GM15510 (cell line): ENCODE measurements around the gene CCDC54.

Source experiments
- POLR2A ChIP-seq: IDR thresholded peaks from 3 replicates; pipeline ENCODE4 v1.6.1; 2011; ENCODE audit warnings: borderline replicate concordance; ENCODE audit not compliant: insufficient read length; ENCODE audit errors: extremely low read depth

CCDC54 gene

DNA sequence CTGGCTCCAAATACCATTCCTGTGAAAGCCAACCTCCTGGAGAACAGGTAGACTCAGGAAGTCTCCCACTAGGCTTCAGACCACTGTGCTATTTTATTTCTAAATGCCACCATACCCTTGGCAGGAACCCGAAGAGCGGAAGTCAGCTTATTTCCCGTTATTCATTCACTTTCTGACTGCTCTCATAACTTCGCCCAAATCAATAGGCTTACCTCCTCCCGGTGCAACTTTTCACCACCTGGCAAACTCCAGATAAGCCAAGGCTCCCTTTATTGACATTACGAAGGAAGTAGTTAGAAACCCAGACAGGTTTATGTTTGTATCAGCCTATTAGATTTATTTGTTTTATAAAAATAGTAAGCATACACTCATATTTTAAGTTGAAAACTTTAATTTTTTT, 3.3 kb upstream of the CCDC54 start:
- no peak for TF ChIP-seq POLR2A

DNA sequence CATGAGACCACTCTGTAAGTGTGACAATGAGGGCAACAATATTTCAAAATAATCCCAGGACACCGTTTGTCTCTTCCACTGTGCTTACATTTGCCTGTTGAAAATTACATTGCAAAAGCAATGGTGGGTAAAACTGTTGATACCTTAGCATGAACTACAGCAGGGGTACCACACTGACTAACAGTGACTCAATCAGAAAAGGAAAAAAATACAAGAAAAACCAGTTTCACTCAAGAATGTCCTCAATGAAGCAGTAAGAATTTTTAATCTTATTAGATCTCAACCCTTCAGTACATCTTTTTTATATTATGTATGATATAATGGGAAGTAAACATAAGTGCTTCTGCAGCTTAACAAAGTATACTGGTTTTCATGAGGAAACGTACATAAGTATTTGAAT, 1.6 kb upstream of the CCDC54 start:
- no peak for TF ChIP-seq POLR2A

DNA sequence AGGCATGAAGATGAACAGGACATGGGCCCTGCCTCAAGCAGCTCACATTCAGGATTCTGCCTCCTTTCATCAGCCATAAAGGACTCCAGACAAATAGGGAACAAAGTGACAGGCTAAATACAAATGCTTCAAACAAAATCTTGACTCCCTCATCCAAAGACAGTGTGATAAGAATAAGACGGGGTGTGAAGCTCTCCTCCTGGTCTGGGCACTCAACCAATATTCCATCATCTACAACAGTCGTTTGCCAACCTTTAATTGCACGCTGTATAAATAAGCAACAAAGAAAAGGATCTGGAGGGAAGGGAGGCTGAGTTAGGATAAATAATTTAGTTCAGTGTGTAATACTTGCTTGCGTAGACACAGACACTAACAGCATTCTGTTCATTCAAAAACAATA, 5.4 kb downstream of the CCDC54 start:
- no peak for TF ChIP-seq POLR2A

DNA sequence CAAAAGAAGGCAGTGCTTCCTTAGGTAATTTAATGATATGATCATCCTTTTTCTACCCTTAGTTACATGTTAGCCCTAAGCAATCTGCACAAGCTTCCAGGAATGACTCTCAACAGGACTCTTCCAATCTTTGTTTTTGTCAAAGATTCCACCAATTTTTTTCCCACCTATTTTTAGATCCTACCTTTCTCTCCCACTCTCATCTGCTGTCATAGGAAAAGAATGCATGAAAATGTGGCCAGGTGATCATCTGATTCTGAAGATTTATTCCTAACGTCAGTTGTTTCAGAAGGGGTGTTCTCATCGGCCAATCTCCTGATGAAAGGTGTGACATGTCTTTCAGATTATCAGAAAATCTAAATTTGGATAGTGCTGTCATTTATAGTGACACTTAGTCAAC, 7.2 kb downstream of the CCDC54 start:
- no peak for TF ChIP-seq POLR2A

DNA sequence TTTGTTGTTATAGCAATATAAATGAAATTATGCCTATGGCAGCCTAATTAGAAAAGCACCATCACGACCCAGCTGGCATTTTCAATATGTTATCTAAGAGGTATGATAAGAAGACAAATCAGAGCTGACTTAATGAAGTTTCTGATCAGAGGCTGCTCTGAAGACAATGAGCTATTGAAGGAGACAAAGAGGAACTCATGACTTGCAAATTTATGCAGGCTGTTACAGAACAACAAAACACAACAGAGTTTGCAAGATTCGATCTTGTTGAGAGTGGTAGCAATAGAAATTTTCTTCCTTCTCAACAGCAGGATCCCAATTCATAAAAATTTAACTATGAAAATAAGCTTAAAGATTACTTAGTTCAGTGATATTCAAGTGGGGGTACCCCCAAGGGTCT, 7.7 kb downstream of the CCDC54 start:
- TF ChIP-seq POLR2A: no peak

DNA sequence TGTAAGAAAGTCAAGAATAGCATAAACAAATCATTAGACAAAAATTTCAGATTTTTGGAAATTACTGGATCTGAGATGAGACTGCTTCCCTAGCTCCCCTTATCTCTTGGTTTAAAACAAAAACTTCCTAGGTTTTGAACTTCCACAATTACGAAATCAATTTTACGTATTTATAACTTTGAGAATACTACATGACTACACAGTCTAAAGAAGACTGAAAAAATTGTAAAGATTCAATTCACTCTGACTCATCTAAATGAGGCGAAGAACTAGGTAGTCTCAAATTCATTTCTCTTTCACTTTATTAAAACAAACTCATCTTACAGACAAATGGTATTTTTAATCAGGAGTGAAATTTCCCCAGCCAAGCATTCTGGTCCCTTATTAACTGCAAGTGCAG, 10.3 kb downstream of the CCDC54 start:
- TF ChIP-seq POLR2A: no peak

DNA sequence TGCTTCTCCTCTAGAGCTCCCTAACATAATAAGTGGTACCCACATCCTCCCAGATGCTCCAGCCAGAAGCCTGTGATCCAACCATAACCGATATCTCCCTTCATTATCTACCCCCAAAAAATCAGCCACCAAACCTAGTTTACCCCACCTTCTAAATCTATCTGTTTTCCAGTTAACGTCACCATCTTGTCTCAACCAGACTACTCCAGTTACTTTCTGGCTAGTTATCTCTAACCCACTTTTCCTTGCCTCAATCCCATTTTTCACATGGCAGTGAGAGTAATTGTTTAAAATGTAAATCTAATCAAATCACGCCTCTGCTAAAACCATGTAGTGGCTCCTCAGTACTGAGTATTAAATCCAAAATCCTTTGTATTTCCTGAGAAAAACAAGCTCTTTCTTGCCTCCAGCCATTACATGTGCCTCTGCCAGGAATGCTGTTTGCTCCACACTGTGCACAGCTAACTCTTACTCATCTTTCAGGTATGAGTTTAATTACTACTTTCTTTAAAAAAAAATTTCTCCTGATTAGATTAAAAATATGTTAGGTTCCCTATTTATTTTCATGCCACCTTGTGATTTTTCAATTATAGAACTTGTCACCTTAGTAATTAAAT, 15.4 kb downstream of the CCDC54 start:
- TF ChIP-seq POLR2A: no peak

DNA sequence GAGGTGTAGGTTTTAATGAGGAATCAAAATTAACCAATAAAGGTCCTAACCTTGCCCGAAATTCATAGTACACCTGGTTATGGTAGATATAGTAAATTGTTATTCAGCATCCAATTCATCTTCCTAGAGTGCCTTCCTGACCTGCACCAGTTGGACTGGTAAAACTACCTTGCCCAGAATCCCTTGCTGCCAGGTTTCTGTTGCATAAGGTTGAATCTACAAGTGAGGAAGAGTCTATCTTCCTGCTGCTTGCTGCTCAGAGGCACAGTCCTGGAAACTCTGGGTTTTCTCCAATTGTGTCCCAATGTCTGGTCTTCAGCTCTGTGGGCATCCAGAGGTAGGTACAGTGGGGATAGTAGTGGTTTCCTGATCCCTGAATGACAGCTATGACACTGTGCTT, 17.3 kb downstream of the CCDC54 start:
- TF ChIP-seq POLR2A: no peak

DNA sequence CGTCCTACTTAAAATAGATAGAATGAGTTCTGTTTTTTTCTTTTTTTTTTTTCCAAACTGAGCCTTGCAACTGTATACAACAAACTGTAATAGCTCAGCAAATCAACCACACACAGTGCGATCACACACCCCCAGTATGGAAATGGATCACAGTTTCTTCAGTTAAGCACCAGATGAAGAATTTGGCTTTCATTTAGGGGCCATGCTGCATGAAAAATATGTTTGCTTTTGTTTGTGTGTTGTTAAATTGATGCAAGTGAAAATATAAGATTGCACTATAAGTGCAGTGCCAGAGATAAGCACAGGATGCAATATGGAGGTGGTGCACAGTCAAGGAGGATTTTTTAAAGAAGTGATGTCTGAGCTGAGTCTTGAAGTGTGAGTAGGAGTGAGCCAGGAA, 17.8 kb downstream of the CCDC54 start:
- TF ChIP-seq POLR2A: no peak

DNA sequence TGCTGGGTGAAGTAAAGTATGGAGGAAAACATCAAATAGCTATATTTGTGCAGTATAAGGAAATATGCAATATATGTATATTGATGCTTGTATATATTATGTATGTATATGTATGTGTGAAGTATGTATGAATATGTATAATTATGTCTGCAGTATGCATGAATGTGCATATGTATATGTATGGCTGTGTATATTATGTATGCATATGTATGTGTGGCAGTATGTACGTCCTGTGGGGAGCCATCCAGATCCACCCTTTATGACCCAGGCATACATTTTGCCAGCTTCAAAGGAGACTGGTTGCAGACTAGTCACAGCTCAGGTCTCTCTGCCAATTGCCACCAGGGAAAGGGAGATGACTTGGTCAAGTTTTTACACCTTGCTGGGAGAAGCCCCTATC, 24.1 kb downstream of the CCDC54 start:
- no peak for TF ChIP-seq POLR2A

DNA sequence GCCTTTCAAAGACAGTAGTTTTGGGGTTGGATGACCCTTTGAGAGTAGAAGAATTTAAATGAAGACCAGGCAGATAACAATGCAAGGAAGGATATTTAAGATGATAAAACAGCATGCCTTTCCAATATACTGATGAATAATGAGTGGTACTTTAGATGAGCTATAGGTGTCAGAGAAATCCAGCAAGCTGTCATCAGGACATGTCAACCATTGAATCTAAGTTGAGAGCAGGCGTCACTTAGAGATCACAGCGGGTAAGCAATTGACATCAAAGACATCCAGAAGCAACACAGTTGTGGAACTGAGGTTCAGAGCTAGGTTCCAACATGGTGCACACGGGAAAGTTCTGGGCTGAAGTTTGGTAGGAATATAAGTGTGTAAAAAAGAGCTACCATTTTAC, 25.0 kb downstream of the CCDC54 start:
- no peak for TF ChIP-seq POLR2A

DNA sequence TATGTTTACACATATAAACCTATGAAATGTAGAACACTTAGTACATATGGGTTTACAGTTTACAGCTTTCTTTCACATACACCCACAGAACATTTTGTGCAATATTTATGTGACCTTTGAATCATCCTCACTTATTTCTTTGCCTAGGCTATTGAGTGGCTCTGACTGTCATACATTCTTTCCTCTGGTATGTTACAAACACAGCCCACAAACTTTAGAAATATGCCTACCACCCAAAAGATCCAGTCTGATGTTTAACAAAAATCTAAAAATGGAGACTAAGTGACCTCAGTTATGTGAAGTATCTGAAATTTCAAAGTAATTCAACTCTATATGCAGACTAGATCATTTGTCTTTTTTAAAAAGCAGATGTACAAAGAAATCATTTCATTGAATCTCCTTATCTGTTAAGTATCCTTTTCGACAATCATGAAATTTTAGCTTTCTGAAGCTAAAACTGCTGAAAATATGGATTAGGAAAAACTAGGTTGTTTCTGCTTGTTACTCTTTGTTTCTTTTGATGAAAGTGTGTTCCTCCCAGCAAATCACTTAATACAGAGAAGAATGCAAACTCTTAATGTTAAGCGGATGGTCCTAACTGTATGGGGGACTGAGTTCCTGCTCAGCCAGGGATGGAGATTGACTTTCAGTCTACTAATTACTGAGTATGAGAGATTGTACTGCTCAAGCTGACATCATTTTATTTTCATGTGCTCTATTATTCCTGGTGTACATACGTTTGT, 27.7 kb downstream of the CCDC54 start:
- TF ChIP-seq POLR2A: no peak

DNA sequence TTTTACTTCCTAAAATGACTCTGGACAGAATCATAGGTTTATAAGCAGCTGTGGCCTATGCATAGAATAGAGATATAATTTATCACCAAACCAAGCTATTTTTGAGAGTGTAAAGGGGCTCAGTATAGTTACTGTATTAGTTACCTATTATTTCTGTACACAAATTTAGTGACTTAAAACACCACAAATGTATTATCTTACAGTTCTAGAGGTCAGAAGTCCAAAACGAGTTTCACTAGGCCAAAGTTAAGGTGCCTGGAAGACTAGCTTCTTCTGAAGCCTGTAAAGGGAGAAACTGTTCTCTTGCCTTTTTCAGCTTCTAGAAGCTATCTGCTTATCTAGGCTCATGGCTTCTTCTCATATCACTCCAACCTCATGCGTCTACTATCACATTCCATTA, 30.1 kb downstream of the CCDC54 start:
- no peak for TF ChIP-seq POLR2A

DNA sequence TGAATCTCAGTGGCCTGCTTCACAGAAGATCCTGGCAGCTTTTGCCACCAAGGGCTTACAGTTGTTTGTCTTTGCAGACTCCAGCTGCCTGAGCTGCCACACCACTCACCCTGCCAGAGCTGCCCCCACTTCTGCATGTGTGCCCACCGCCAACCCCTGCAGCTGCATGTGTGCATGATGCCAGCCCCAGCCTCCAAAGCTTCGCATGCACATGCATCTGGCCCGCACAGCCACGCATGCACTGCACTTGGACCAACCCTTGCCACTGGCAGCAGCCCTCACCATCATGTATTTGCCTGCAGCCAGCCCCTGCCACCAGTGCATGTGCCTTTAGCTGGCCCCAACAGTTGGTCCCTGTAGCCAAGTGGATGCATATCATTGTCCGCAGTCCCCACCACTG, 31.3 kb downstream of the CCDC54 start:
- TF ChIP-seq POLR2A: no peak

DNA sequence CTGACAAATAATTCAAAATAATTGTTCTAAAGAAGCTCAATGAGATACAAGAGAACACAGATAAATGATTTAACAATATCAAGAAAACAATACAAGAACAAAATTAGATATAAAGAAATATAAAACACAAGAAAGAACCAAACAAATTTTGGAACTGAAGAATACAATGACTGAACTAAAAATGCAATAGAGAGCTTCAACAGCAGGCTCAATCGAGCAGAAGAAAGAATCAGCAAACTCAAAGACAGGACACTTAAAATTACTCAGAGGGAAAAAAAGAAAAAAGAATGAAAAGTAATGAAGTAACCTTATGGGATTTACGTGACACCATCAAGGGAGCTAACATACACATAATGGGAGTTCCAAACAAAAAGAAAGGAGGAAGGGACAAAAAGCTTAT, 32.1 kb downstream of the CCDC54 start:
- TF ChIP-seq POLR2A: no peak

DNA sequence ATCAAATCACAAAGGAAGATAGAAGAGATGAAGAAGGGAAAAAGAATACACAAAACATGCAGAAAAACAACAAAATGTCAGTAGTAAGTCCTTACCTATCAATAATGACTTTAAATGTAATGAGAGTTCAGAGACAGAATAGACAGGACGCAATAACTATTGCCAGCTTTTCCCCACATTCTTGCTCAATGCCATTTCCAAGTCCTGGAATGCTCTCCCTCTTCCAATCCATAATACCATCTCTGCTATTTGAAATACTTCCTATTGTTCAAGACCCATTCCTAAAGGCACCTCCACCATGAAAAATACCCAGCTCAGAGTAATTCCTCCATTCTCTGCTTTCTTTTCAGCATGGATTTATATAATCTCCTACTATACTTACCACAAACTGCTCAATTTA, 33.4 kb downstream of the CCDC54 start:
- no peak for TF ChIP-seq POLR2A

DNA sequence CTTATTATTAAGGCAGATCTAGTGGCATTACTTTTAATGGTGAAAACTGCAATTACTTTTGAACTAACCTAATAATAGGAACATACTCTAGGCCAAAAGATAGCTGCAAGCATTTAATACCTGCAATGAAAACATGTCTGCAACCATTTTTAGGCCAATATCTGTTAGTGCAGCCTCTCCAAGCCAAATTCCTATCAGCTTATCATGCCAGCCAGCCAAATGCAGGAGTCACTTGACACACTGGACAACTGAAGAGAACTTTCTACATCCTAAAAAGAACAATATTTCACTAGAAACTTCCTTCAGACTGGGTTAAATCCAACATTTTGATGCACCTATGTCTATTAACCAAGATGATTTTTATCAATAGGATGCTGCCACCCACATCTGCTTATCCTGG, 33.8 kb downstream of the CCDC54 start:
- TF ChIP-seq POLR2A: no peak

DNA sequence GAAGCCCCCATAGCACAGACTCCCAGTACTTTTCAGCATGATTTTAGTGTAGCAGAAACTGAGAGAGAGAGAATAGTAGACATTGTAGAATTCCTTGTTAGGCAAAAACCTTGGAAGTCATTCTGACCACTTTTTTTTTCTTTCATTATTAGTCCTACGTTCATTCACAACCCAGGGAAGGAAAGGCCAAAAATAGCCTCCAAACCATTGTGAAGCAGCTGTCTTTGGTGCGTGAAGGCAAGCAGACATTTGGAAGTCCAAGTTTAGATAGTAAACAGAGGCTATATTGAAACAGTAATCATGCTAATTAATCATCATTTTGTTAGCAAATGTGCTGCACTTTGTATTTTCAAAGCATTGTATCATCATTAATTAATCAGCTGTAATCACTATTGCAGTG, 34.5 kb downstream of the CCDC54 start:
- no peak for TF ChIP-seq POLR2A

DNA sequence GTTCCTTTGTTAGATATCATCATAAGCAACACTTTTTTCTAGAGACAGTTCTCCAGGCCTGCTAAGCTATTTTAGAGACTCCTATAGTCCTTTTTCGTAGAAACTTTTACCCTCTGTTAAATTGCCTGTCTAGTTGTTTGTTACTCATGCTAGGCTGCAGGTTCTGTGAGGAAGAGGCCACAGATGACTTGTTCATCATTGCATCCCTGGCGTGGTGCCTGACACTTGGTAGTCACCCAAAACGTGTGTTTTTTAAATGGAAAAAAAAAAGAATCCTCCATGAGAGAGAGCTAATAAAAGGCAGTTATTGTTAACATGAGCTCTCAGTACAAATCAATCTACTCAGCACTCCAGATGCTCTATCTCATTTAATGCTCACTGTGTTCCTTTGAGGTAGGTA, 35.1 kb downstream of the CCDC54 start:
- no peak for TF ChIP-seq POLR2A
